ENCODE measurements around the gene EMP3. TPM values are rescaled to one million over a fixed set of nuclear protein-coding genes. Genes with fewer than 3 reads are reported as not detected.
A peak's percentile ranks its signal among the peaks of the same experiment; 100 is the strongest.

EMP3 gene
- total and polyA plus RNA-seq, 2 of the 13 experiments (the other 11 are each of a cell fraction or from before 2014, with no cell fraction given) = 2.2 to 7.8 TPM

DNA sequence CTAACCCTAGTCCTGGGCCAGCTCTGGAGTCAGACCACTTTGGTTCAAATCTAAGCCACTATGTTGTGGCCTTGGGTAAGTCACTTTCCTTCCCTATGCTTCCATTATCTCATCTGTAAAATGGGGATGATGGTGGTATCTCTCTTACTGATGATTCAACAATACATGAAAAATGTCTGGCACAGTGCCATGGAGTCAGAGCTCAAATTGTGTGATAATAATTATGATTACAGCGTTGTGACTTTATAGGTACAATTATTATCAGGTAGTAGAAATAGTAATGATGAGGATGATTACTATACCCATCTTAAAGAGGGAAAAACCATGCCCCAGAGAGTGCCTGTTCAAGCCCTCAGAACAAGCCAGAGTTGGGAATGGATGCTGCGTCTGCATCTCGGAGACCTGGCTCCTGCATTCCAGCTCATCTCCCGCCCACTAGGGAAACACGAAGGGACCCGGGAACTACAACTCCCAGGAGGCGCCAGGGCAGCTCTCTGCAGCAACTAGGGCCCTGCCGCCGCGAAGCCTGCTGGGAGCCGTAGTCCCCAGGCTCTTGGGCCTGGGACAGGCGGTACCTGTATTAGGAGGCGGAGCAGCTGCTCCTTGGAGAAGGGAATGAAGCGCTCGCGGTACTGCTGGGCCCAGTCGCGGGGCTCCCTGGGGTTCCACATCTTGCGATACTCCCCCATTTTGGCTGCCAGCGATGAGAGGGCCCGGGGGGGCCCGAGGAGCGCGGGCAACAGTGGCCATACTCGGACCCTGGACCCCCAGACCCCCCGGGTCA is 37.6 kb downstream of the EMP3 start (continued):
- TF ChIP-seq, protein P1, sequence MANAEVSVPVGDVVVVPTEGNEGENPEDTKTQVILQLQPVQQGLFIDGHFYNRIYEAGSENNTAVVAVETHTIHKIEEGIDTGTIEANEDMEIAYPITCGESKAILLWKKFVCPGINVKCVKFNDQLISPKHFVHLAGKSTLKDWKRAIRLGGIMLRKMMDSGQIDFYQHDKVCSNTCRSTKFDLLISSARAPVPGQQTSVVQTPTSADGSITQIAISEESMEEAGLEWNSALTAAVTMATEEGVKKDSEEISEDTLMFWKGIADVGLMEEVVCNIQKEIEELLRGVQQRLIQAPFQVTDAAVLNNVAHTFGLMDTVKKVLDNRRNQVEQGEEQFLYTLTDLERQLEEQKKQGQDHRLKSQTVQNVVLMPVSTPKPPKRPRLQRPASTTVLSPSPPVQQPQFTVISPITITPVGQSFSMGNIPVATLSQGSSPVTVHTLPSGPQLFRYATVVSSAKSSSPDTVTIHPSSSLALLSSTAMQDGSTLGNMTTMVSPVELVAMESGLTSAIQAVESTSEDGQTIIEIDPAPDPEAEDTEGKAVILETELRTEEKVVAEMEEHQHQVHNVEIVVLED (CRISPR knock-in tag; IDR thresholded peaks at IDR 0.05; ENCODE audit: borderline replicate concordance) = no peak
- TF ChIP-seq ZNF572 (CRISPR knock-in tag; IDR thresholded peaks at IDR 0.05) (no peak), EHMT2 (IDR thresholded peaks at IDR 0.05; ENCODE audit: borderline replicate concordance, low read depth, low read length) (no peak), REPIN1 (CRISPR knock-in tag; IDR thresholded peaks at IDR 0.05; ENCODE audit: borderline replicate concordance, low read depth) (no peak), ZNF460 (CRISPR knock-in tag; IDR thresholded peaks at IDR 0.05; ENCODE audit: borderline replicate concordance) (no peak), RXRA (CRISPR knock-in tag; IDR thresholded peaks at IDR 0.05) (0 out of 2 replicates have a peak, but pooled peaks have one; percentile 17), HOXD1 (CRISPR knock-in tag; IDR thresholded peaks at IDR 0.05) (no peak), KAT2B (IDR thresholded peaks at IDR 0.05; ENCODE audit: borderline replicate concordance, low read depth, low read length) (no peak), HNRNPH1 (optimal IDR thresholded peaks at IDR 0.05; ENCODE audit: low read depth, low read length) (no peak), ZNF552 (CRISPR knock-in tag; IDR thresholded peaks at IDR 0.05; ENCODE audit: borderline replicate concordance) (no peak), ZBTB38 (CRISPR knock-in tag; IDR thresholded peaks at IDR 0.05) (no peak), ZMYM3 (CRISPR knock-in tag; IDR thresholded peaks at IDR 0.05) (no peak), PHF5A (CRISPR knock-in tag; IDR thresholded peaks at IDR 0.05; ENCODE audit: low read depth, unreplicated experiment) (peak; percentile 30), NFE2 (CRISPR knock-in tag; IDR thresholded peaks at IDR 0.05) (no peak), FOXA3 (CRISPR knock-in tag; IDR thresholded peaks at IDR 0.05) (no peak), ELF1 (CRISPR knock-in tag; IDR thresholded peaks at IDR 0.05) (peak; percentile 49; the same call in 1 of the 2 replicates), ZSCAN21 (CRISPR knock-in tag; IDR thresholded peaks at IDR 0.05; ENCODE audit: borderline replicate concordance) (no peak; the same call in 1 of the 2 replicates), RELA (CRISPR knock-in tag; IDR thresholded peaks at IDR 0.05) (no peak)
- TF ChIP-seq, protein P2, sequence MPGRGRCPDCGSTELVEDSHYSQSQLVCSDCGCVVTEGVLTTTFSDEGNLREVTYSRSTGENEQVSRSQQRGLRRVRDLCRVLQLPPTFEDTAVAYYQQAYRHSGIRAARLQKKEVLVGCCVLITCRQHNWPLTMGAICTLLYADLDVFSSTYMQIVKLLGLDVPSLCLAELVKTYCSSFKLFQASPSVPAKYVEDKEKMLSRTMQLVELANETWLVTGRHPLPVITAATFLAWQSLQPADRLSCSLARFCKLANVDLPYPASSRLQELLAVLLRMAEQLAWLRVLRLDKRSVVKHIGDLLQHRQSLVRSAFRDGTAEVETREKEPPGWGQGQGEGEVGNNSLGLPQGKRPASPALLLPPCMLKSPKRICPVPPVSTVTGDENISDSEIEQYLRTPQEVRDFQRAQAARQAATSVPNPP (CRISPR knock-in tag; IDR thresholded peaks at IDR 0.05) = no peak
- TF ChIP-seq, protein P3, sequence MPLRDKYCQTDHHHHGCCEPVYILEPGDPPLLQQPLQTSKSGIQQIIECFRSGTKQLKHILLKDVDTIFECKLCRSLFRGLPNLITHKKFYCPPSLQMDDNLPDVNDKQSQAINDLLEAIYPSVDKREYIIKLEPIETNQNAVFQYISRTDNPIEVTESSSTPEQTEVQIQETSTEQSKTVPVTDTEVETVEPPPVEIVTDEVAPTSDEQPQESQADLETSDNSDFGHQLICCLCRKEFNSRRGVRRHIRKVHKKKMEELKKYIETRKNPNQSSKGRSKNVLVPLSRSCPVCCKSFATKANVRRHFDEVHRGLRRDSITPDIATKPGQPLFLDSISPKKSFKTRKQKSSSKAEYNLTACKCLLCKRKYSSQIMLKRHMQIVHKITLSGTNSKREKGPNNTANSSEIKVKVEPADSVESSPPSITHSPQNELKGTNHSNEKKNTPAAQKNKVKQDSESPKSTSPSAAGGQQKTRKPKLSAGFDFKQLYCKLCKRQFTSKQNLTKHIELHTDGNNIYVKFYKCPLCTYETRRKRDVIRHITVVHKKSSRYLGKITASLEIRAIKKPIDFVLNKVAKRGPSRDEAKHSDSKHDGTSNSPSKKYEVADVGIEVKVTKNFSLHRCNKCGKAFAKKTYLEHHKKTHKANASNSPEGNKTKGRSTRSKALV (CRISPR knock-in tag; IDR thresholded peaks at IDR 0.05) = no peak
- TF ChIP-seq, protein P4, sequence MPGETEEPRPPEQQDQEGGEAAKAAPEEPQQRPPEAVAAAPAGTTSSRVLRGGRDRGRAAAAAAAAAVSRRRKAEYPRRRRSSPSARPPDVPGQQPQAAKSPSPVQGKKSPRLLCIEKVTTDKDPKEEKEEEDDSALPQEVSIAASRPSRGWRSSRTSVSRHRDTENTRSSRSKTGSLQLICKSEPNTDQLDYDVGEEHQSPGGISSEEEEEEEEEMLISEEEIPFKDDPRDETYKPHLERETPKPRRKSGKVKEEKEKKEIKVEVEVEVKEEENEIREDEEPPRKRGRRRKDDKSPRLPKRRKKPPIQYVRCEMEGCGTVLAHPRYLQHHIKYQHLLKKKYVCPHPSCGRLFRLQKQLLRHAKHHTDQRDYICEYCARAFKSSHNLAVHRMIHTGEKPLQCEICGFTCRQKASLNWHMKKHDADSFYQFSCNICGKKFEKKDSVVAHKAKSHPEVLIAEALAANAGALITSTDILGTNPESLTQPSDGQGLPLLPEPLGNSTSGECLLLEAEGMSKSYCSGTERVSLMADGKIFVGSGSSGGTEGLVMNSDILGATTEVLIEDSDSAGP (CRISPR knock-in tag; IDR thresholded peaks at IDR 0.05; ENCODE audit: borderline replicate concordance) = no peak
- TF ChIP-seq, protein P5, sequence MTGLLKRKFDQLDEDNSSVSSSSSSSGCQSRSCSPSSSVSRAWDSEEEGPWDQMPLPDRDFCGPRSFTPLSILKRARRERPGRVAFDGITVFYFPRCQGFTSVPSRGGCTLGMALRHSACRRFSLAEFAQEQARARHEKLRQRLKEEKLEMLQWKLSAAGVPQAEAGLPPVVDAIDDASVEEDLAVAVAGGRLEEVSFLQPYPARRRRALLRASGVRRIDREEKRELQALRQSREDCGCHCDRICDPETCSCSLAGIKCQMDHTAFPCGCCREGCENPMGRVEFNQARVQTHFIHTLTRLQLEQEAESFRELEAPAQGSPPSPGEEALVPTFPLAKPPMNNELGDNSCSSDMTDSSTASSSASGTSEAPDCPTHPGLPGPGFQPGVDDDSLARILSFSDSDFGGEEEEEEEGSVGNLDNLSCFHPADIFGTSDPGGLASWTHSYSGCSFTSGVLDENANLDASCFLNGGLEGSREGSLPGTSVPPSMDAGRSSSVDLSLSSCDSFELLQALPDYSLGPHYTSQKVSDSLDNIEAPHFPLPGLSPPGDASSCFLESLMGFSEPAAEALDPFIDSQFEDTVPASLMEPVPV (CRISPR knock-in tag; IDR thresholded peaks at IDR 0.05) = no peak
